Endodermal cell (in vitro differentiated cells): ENCODE measurements around the gene DBH. TPM values are rescaled to one million over a fixed set of nuclear protein-coding genes. Genes with fewer than 3 reads are reported as not detected.

Source experiments
- DNase-seq: peaks from one replicate; pipeline ENCODE4 v3.0.0-alpha.2; 2017
- H3K27ac ChIP-seq: 2 replicates; pipeline ENCODE4 v1.5.1; 2013; ENCODE audit warnings: mild to moderate bottlenecking, low read depth, low read length, moderate library complexity
- H3K27me3 ChIP-seq: 2 replicates; pipeline ENCODE4 v1.6.1; 2013; ENCODE audit warnings: mild to moderate bottlenecking, low read length, moderate library complexity; ENCODE audit not compliant: insufficient read depth, control insufficient read depth, poor library complexity, severe bottlenecking
- H3K36me3 ChIP-seq: 2 replicates; pipeline ENCODE4 v1.7.0; 2013; ENCODE audit warnings: mild to moderate bottlenecking, low read length, moderate library complexity; ENCODE audit not compliant: control insufficient read depth, insufficient read depth
- H3K4me1 ChIP-seq: one replicate; pipeline ENCODE4 v1.7.0; 2013; ENCODE audit warnings: low read length; ENCODE audit not compliant: control insufficient read depth, insufficient read depth
- H3K4me3 ChIP-seq: 2 replicates; pipeline ENCODE4 v1.5.1; 2013; ENCODE audit warnings: mild to moderate bottlenecking, low read length, moderate library complexity
- H3K9ac ChIP-seq: 2 replicates; pipeline ENCODE4 v1.6.1; 2013; ENCODE audit warnings: mild to moderate bottlenecking, low read length, moderate library complexity; ENCODE audit not compliant: poor library complexity, severe bottlenecking; ENCODE audit errors: extremely low read depth
- H3K9me3 ChIP-seq: 2 replicates; pipeline ENCODE4 v1.6.1; 2013; ENCODE audit warnings: mild to moderate bottlenecking, low read length, moderate library complexity; ENCODE audit not compliant: control insufficient read depth
- H3K27ac Mint-ChIP-seq: 2 replicates; pipeline ENCODE4 v1.8.0; 2020; ENCODE audit warnings: mixed read lengths
- H3K27me3 Mint-ChIP-seq: 2 replicates; pipeline ENCODE4 v1.8.0; 2021; ENCODE audit warnings: mild to moderate bottlenecking, mixed read lengths; ENCODE audit not compliant: insufficient read depth
- H3K36me3 Mint-ChIP-seq: 2 replicates; pipeline ENCODE4 v1.8.0; 2020; ENCODE audit warnings: low read depth, mixed read lengths
- H3K4me1 Mint-ChIP-seq: 2 replicates; pipeline ENCODE4 v1.8.0; 2020; ENCODE audit warnings: mixed read lengths
- H3K4me3 Mint-ChIP-seq: 2 replicates; pipeline ENCODE4 v1.8.0; 2020; ENCODE audit warnings: mild to moderate bottlenecking, moderate library complexity, mixed read lengths
- H3K9me3 Mint-ChIP-seq: 2 replicates; pipeline ENCODE4 v1.8.0; 2020; ENCODE audit warnings: mild to moderate bottlenecking, mixed read lengths
- CTCF ChIP-seq: fragments of 200-600 bp; sonication (generic); conservative IDR thresholded peaks from 2 replicates; pipeline ENCODE4 v1.5.0; 2021; ENCODE audit warnings: antibody characterized with exemption, mild to moderate bottlenecking
- WGBS, 2 experiments: methylation state at CpG; one replicate each; pipeline versions ENCODE4 v1.1.5 to v1.1.7; 2013; ENCODE audit warnings: missing lambda C conversion rate in 2 of 2, mixed read lengths in 1 of 2; ENCODE audit not compliant: insufficient coverage in 1 of 2, insufficient read length in 1 of 2; 5-methylcytosine and 5-hydroxymethylcytosine counted together
- total RNA-seq, 2 donors: library from RNA; stranded (reverse); fragmentation: NEBNext Ultra II Directional in 1 of 2; extraction: Animal tissue kit (Norgen Biotek cat#: 25700) in 1 of 2; gene quantifications; 2 replicates in 1 of 2; 3 replicates in 1 of 2; pipeline ENCODE4 v1.2.1, GENCODE V29; 2021

The DBH gene
- total RNA-seq, 2 donors from 2014 or later, result not detected

GRCh38 chr9:133643978-133644760 is 8.0 kb downstream of the DBH start:
- H3K27ac Mint-ChIP-seq, result peak overlapping the region; percentile 30
- no peaks in the 10 kb centered on the region for H3K4me1 ChIP-seq
- no peak overlapping the region for H3K4me3 ChIP-seq
- H3K4me1 Mint-ChIP-seq, result no peaks in the 10 kb centered on the region
- no peaks in the 10 kb centered on the region for H3K9me3 Mint-ChIP-seq
- H3K36me3 ChIP-seq, result no peaks in the 10 kb centered on the region
- 85 to 87% methylated on average over 9 to 23 of the region's 23 CpGs for WGBS, 2 experiments
- H3K27ac ChIP-seq, result no peak overlapping the region
- no peak overlapping the region for H3K9ac ChIP-seq
- no peaks in the 10 kb centered on the region for H3K36me3 Mint-ChIP-seq
- H3K27me3 Mint-ChIP-seq, result no peaks in the 10 kb centered on the region
- DNase-seq, result no peak
- H3K9me3 ChIP-seq, result no peaks in the 10 kb centered on the region
- TF ChIP-seq CTCF, result no peak
- no peaks in the 10 kb centered on the region for H3K27me3 ChIP-seq
- no peak overlapping the region for H3K4me3 Mint-ChIP-seq

GRCh38 chr9:133645021-133645765 is 9.0 kb downstream of the DBH start:
- Histone ChIP-seq H3K4me3 (no peak overlapping the region), H3K4me1 (no peaks in the 10 kb centered on the region), H3K36me3 (no peaks in the 10 kb centered on the region), H3K9me3 (no peaks in the 10 kb centered on the region), H3K27me3 (no peaks in the 10 kb centered on the region), H3K27ac (no peak overlapping the region), H3K9ac (no peak overlapping the region)
- DNase-seq, result no peak
- Mint-ChIP-seq H3K27ac (no peak overlapping the region), H3K4me3 (no peak overlapping the region), H3K4me1 (no peaks in the 10 kb centered on the region), H3K36me3 (no peaks in the 10 kb centered on the region), H3K27me3 (no peaks in the 10 kb centered on the region), H3K9me3 (no peaks in the 10 kb centered on the region)
- 81 to 89% methylated on average over 6 to 10 of the region's 10 CpGs for WGBS, 2 experiments
- TF ChIP-seq CTCF, result no peak

GRCh38 chr9:133647148-133647547 is 11.0 kb downstream of the DBH start:
- no peaks in the 10 kb centered on the region for H3K9me3 Mint-ChIP-seq
- no peak overlapping the region for H3K27ac ChIP-seq
- no peaks in the 10 kb centered on the region for H3K9me3 ChIP-seq
- H3K9ac ChIP-seq, result no peak overlapping the region
- no peaks in the 10 kb centered on the region for H3K36me3 ChIP-seq
- no peak for TF ChIP-seq CTCF
- H3K4me1 ChIP-seq, result no peaks in the 10 kb centered on the region
- no peak for DNase-seq
- no peaks in the 10 kb centered on the region for H3K4me1 Mint-ChIP-seq
- no peak overlapping the region for H3K4me3 ChIP-seq
- no peaks in the 10 kb centered on the region for H3K36me3 Mint-ChIP-seq
- H3K27me3 ChIP-seq, result no peaks in the 10 kb centered on the region
- no peak overlapping the region for H3K4me3 Mint-ChIP-seq
- WGBS, 2 experiments, result 89 to 91% methylated on average over 7 of the region's 7 CpGs
- H3K27ac Mint-ChIP-seq, result no peak overlapping the region
- H3K27me3 Mint-ChIP-seq, result no peaks in the 10 kb centered on the region
